ENCODE measurements around the gene ZNF701.

GRCh38 chr19:52527956-52528351 is 42.1 kb upstream of the ZNF701 start:
- TF ChIP-seq POLR2AphosphoS5 (IDR thresholded peaks at IDR 0.05; ENCODE audit: low read depth, low read length) (no peak), POLR2A (IDR thresholded peaks at IDR 0.05; ENCODE audit: low read depth, low read length) (no peak), TAF1 (IDR thresholded peaks at IDR 0.05; ENCODE audit: borderline replicate concordance, low read depth, low read length) (no peak)

All from GM12892 (cell line).